ENCODE results near the gene DAPP1.

The DAPP1 gene

GRCh38 chr4:99853999-99854398 lies 37.4 kb downstream of the DAPP1 start:
- no peak for DNase-seq (ENCODE audit: low read depth)

DNA sequence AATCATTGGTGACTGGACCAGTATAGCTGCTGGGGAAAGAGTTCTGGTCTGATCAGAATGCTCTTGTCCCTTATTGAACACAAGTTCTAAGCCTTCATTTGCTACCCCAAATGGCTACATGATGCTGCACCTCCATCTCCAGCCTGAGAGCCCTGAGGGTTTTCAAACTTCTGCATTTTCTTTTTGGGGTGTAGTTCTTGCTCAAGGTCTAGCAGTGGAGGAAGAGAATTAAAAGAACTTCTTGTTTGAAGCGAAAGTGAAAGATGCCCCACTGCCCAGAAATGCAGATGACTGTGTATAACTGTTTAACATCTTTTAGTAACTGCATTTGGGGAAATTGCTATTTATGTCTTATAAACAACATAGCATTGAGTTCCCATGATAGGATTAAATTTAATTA lies 39.1 kb downstream of the DAPP1 start:
- DNase-seq (ENCODE audit: low read depth), result no peak

DNA sequence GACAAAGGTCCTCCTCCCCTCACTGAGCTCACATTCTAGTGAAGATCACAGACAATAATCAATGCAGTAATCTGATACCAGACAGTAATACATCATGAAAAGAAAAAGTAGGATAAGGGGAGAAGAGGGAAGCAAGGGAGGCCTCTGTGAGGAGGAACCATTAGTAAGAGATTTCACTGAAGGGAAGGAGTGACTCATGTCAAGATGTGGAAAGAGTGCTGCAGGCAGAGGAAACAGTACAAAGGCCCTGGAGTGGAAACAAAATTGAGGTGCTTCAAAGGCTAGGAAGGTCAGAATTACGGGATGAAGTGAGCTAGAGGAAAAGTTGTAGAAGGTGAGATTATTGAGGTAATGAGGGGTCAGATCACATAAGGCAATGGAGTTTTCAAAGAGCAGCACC lies 39.5 kb downstream of the DAPP1 start:
- peak; percentile 4 for DNase-seq (ENCODE audit: low read depth)

GRCh38 chr4:99857307-99857706 lies 40.7 kb downstream of the DAPP1 start:
- DNase-seq (ENCODE audit: low read depth), result no peak

- no peak for DNase-seq (ENCODE audit: low read depth)
Measured at GRCh38 chr4:99859618-99860017, 43.0 kb downstream of the DAPP1 start.

DNA sequence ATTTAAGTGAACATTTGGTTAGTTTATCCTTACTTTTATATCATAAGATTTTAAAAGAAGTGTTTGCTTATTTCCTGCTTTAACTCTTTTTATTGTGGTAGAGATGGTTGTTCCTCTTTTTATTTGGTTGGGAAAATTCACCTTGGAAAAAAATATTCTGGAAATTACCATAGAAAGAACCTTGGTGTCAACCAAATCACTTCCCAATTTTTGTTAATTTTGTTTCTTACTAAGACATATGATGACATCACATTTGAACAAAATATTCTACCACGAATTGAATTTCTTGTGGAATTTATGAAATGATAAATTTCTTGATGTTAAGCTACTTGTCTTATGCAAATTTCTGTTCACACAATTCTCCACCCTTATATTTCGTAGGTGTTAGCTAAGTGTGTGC lies 43.9 kb downstream of the DAPP1 start:
- DNase-seq (ENCODE audit: low read depth), result no peak

DNA sequence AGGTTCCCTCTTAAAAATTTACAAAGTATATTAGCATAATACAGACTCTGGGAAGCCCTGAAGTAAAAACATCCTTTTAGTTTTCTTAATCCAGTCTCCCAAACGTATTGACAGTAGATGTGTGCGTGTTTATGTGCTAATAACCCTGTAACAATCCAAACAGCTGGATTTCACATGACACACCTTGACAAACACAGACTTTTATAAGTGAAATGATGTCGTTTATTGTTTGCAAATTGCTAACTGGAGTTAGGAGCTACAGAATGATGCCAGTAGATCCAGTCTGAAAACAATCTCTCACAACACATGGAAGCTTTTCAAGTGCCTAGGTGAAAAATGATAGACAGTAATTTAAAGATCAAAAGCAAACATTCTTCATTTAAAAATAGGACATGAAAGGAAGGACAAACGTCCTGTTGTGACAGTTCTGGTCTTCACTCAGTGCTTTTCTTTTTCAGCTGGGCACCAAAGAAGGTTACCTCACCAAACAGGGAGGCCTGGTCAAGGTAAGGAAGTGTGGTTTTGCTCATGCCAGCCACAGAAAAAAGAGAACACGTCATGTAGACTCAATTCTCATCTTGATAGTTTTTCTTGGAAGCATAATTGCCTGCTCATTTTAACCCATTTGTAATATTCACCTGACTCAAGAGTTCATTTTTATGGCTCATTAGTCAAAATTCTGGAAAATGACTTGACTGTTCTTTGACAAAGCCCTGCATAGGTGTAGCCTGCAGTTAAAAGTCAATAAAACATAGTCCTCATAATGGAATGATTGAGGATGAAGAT lies 44.7 kb downstream of the DAPP1 start:
- DNase-seq (ENCODE audit: low read depth), result no peak

- DNase-seq (ENCODE audit: low read depth), result no peak
Measured at GRCh38 chr4:99863804-99864203, 47.2 kb downstream of the DAPP1 start.

DNA sequence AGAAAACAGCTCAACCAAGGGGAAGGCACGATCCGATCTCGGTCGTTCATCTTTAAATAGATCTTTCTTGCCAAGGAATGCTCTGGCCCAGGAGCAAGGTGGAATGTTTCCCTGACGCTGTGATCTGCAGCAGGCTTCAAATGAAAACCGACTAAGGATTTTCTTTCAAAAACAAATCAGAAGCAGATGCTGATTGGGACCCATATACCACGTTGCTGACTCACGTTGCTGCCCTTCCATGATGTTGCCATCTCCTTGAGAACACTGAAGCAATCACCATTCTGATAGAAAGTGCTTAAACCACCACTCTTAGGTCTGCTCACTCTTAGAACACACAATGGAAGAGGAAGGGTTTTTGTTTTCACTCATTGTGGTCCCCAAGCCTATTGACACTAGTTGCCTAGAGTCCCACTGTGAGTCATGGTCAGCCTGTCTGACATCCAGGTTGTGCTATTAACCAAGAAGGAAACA lies 51.5 kb downstream of the DAPP1 start:
- peak; percentile 32 for DNase-seq (ENCODE audit: low read depth)

GRCh38 chr4:99872570-99872969 lies 55.9 kb downstream of the DAPP1 start:
- no peak for DNase-seq (ENCODE audit: low read depth)

- peak; percentile 27 for DNase-seq (ENCODE audit: low read depth)
Measured at GRCh38 chr4:99875071-99875470, 58.4 kb downstream of the DAPP1 start.

DNA sequence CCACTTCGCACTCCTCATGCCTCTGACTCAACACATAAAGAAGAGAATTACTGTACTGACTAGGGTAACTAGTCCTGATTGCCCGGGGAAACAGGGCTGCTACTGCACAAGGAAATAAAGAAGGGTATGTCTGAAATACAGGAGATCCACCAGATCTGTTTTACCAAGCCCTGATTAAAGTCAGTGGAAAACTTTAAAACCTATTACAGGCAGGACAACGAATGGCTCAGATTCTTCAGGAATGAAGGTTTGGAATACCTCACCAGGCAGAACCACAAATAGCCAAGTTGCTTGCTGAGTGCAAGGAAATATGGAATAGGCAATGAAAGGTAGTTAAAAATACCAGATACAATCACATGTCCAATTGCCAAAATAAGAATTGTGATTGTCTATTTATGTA lies 60.3 kb downstream of the DAPP1 start:
- no peak for DNase-seq (ENCODE audit: low read depth)

DNA sequence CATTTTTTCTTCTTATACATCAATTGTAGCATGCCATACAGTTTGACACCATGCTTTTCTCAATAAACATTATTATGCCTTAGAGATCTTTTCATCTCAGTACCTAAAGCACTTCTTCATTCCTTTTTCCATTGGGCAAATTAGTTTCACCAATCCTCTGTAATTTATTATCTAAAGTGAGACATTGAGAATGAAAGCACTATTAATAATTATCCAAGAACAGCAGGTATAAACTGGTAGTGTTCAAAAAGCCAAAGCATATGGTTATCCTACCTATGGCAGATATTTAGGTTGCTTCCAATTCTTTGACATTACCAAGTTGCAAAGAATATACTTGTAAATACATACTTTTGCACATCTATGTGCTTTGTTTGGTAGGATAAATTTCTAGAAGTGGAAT lies 62.0 kb downstream of the DAPP1 start:
- no peak for DNase-seq (ENCODE audit: low read depth)

GRCh38 chr4:99879458-99879857 lies 62.8 kb downstream of the DAPP1 start:
- DNase-seq (ENCODE audit: low read depth), result no peak

- DNase-seq (ENCODE audit: low read depth), result no peak
Measured at GRCh38 chr4:99885063-99885664, 68.5 kb downstream of the DAPP1 start.

DNA sequence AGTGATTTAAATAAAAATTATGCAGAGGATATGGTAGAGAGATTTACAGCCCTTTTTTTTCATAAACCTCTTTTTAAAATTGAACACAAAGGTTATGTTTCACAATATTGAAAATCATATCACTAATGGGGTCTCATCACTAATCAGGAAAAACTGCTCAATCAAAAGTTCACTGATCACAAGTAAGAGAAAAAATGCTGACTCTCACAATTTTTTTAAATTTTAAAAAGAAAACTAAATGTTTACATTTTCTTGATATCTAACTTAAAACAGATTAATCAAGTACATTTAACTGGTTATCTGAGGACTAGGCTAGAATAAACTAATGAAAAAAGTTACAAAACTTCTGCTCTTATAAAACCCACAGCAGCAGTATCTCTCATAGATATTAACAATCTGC lies 69.1 kb downstream of the DAPP1 start:
- no peak for DNase-seq (ENCODE audit: low read depth)

GRCh38 chr4:99886146-99886545 lies 69.5 kb downstream of the DAPP1 start:
- DNase-seq (ENCODE audit: low read depth), result no peak

GRCh38 chr4:99887837-99888236 lies 71.2 kb downstream of the DAPP1 start:
- DNase-seq (ENCODE audit: low read depth), result no peak

DNA sequence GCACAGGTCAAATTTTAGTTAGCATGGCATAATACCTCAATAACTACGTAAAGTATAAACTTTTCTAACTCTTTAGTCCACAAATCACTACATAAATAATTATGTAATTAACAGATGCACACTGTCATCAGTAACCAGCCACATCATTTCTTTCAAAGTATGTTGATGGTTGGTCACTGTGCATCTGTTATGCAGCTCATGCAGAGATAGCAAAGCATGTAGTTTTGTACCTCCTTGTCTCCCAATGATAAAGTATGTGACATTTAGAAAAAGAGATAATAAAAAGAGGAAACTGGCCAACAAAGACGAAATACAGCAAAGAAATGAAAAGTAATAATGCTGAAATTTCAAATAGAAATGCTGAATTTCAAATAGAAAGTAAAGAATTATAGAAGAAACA lies 74.7 kb downstream of the DAPP1 start:
- DNase-seq (ENCODE audit: low read depth), result no peak

- DNase-seq (ENCODE audit: low read depth), result no peak
Measured at GRCh38 chr4:99893029-99893428, 76.4 kb downstream of the DAPP1 start.

DNA sequence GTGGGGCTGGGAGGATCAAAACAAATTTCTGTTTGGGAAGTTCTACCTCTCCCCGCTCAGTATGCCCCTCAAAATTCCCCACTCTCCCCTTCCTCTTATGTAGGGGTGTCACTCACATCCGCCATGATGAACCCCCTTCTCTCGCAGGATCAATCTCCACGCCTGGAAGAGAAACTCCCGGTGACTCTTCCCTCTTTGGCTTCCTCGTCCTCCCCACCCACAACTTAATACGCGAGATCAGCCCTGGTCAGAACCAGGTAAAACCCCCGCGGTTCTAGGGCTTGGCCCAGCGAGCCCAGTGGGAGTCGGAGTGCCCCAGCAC lies 77.2 kb downstream of the DAPP1 start:
- no peak for DNase-seq (ENCODE audit: low read depth)

DNA sequence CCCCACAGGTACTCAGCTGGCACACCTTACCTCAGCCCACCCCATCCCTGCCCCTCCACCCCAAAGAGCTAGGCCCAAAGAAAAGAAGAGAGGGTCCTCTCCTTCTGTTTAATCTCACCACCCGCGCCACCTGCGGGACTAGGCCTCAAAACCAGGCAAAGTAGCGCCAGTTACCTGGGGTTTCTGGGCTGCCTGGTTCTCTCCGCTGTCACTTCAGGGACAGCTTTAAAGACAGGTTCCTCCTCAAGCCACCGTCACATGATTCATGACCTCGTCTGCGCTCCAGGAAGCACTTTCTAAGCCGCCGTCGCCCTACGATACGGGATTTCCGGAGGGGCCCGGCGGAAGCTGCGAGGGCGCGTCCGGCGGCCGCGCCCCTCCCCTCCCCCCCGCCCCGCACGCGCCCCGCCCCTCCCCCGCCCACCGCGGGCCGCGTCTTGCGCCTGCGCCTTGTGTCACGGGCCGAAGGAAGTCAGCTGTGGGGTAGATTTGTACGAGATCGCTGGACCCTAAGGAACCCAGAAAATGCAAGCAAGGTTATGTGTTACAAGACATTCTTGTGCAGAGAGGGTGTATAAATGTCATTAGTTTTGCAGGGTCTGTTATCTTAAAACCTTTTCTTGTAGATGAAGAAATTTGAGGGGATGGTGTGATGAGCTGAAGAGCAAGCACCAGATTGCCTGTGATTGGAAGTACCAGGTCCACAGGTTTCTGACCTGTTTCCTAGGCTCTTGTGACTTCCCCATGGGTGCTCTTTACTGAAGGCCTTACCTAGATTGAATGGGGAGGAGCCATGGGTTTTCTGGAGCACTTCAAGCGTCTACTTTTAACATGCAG lies 77.8 kb downstream of the DAPP1 start, which contains the start of gene LAMTOR3:
Gene LAMTOR3 (minus strand): TSS at position 267 of the 837 bp plus-strand sequence. CDS start 464 bp downstream, outside the sequence.
- DNase-seq (ENCODE audit: low read depth), result peak; percentile 76

DNA sequence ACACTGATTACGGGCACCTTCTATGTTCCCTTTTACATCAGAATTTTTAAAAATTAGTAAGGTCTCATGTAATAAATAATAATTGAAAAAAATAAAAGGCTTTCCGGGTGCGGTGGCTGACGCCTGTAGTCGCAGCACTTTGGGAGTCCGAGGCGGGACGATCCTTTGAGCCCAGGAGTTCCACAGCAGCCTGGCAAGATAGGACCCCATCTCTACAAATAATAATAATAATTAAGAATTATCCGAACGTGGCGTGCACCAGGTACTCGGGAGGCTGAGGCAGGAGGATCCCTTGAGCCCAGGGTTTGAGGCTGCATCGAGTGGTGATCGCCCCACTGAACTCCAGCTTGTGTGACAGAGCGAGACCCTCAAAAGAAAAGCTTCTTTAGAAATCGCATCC lies 78.4 kb downstream of the DAPP1 start:
- no peak for DNase-seq (ENCODE audit: low read depth)
